ENCODE data around the gene PRSS8.
A peak's percentile ranks its signal among the peaks of the same experiment; 100 is the strongest.

DNA sequence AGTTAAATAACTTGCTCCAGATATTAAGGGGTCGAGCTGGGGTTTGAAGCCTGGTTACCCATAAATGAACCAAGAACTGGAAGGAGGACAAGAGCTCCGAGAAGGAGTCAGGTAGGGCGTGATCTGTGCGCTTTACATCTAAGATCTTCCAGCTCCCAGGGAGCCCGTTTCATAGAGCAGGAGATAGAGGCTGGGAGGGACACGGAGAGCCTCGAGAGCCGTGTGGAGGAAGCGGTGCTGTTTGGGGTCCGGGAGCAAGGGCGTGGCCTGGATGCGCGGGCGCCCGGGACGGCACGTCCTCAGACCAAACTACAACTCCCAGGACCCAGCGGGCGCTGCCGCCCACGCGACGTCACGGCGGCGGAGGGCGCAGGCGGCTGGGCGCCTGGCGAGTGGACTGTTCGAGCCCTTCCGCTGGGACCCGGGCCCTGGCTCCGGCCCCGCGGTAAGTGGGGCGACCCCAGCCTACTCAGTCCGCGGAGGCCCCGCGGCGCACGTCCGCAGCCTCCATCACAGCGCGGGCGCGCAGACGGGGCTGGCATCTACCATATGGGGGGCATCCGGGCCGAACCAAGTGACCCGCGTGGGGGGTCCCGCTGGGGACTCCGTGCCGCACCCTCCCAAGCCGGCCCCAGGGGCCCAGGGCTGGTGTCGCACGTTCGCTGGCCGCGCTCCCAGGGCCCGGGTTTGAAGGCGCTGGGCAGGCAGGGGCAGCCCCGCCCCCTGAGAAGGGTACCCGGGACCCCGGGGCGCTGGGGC lies 27.3 kb downstream of the PRSS8 start, which contains the start of gene BCKDK:
- TF ChIP-seq, protein P1, sequence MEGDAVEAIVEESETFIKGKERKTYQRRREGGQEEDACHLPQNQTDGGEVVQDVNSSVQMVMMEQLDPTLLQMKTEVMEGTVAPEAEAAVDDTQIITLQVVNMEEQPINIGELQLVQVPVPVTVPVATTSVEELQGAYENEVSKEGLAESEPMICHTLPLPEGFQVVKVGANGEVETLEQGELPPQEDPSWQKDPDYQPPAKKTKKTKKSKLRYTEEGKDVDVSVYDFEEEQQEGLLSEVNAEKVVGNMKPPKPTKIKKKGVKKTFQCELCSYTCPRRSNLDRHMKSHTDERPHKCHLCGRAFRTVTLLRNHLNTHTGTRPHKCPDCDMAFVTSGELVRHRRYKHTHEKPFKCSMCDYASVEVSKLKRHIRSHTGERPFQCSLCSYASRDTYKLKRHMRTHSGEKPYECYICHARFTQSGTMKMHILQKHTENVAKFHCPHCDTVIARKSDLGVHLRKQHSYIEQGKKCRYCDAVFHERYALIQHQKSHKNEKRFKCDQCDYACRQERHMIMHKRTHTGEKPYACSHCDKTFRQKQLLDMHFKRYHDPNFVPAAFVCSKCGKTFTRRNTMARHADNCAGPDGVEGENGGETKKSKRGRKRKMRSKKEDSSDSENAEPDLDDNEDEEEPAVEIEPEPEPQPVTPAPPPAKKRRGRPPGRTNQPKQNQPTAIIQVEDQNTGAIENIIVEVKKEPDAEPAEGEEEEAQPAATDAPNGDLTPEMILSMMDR (IDR thresholded peaks at IDR 0.05): no peak
- TF ChIP-seq POLR2A (IDR thresholded peaks at IDR 0.05) (peak; percentile 62 to 64), EP300 (IDR thresholded peaks at IDR 0.05) (peak; percentile 34 to 75)
